GM18867 (cell line): ENCODE results near the gene ASCC3.

Source experiments
- ATAC-seq: cut with Tn5 transposase; IDR thresholded peaks from one replicate; pipeline ENCODE4 v1.9.1; 2021; ENCODE audit warnings: mild to moderate bottlenecking, moderate library complexity; ENCODE audit not compliant: unreplicated experiment

The ASCC3 gene, protein sequence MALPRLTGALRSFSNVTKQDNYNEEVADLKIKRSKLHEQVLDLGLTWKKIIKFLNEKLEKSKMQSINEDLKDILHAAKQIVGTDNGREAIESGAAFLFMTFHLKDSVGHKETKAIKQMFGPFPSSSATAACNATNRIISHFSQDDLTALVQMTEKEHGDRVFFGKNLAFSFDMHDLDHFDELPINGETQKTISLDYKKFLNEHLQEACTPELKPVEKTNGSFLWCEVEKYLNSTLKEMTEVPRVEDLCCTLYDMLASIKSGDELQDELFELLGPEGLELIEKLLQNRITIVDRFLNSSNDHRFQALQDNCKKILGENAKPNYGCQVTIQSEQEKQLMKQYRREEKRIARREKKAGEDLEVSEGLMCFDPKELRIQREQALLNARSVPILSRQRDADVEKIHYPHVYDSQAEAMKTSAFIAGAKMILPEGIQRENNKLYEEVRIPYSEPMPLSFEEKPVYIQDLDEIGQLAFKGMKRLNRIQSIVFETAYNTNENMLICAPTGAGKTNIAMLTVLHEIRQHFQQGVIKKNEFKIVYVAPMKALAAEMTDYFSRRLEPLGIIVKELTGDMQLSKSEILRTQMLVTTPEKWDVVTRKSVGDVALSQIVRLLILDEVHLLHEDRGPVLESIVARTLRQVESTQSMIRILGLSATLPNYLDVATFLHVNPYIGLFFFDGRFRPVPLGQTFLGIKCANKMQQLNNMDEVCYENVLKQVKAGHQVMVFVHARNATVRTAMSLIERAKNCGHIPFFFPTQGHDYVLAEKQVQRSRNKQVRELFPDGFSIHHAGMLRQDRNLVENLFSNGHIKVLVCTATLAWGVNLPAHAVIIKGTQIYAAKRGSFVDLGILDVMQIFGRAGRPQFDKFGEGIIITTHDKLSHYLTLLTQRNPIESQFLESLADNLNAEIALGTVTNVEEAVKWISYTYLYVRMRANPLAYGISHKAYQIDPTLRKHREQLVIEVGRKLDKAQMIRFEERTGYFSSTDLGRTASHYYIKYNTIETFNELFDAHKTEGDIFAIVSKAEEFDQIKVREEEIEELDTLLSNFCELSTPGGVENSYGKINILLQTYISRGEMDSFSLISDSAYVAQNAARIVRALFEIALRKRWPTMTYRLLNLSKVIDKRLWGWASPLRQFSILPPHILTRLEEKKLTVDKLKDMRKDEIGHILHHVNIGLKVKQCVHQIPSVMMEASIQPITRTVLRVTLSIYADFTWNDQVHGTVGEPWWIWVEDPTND (N-terminal part only)

DNA sequence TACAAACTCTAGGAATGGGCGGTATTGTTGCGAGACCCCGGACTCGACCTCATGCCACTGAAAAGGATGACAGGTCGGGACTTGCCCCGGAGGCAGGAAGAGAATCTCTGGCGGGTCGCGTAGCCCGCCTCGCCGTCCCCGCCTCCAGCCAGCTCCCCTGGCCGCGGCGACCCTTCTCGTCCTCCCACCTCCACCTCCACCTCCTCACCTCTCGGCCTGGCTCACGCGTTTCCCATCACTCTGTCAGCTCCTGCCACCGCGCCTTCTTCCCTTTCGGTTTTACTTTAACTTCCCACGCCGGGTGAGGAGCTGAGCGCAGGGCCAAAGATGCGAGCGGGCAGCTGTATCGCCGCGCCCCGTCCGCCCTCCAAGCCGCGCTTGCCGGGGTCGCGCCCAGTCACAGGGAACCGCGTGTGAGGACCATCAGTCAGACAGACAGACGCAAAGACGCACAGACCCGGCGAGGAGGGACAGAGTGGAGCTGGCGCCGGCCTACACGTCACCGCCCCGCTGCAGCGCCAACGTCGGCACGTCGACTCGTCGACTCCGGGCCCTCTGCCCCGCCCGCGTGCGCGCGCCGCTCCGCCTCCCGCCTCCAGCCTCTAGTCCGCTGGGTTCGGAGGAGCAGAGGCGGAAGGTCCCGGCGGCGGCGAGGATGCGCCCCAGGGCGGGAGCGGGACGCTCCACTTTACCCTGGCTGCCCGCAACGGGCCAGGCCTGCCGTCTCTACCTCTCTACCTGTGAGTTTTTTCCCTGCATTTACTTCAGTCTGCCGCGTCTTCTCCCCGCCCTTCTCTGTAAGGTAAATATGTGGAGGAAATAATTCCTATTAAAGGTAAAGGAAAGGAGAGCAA, at the start of gene ASCC3:
TSS of gene ASCC3 (minus strand) at position 477 of the 854 bp plus-strand sequence. CDS start 13,332 bp downstream, outside the sequence.
- peak; percentile 97 for ATAC-seq

DNA sequence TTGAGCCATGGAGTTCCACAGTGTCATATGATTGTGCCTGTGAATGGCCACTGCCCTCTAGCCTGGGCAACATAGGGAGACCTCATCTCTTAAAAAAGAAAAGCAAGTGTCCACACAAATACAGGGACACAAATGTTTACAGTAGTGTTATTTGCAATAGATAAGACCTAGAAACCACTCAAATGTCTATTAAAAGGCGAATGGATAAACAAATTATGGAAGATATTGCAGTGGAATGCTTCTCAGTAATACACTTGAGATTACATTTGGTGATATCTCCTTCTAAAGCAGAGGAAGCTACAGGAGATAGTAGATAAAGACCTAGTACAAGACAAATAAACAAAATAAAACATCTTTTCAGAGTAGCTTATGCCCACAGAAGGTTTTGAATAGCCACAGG, 44.6 kb upstream of the ASCC3 start:
- no peak for ATAC-seq

DNA sequence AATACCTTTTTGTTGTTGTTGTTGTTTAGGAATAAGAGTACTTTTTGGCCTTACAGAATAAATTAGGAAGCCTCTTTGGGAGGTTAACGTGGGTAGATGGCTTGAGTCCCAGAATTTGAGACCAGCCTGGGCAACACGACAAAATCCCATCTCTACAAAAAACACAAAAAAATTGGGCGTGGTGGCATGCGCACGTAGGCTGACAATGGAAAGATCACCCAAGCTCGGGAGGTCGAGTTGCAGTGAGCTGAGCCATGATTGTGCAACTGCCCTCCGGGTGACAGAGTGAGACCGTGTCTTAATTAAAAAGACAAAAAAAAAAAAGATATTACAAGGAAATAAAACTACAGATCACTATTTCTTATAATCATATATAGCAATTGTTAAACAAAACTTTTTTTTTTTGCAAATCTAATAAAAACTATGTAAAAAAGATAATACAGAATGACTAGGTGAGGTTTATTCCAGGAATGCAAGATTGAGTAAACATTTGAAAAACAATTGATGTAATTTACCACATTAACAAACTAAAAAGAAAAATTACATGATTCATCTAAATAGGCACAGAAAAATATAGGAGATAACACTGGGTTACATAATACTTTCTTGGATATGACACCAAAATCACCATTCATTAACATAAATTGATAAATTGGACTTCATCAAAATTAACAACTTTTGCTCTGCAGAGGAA, 43.6 kb upstream of the ASCC3 start:
- ATAC-seq, result no peak

DNA sequence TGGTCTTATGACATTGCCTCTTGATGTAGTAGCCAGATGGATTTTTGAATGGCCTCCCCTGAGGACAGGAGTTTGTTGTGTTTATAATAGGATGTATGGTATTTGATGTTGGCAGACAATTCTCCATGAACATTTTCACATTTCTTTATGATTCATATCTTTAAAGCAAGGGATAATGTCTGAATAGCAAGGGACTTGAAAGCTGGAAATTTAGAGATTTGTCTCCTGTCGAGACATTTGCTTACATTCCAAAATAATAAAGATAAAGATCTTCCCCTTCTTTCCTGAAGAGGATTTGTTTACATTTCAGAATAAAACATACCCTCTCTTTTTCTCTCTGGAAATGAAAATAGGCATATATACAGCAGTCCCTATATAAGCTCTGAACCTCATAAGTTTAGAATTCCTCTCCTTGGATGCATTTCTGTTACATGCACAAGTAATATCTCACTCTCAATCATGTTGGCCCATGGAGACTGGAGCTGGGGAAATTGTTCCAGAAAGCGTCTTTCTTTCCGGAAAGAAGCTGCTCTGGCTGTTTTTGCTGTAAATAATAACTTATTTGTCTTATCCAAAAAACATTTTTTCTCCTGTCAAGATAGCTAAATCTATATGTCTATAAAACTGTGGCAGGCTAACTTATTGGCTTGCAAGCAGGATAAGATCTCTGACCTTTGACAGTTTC, 42.5 kb upstream of the ASCC3 start:
- no peak for ATAC-seq

DNA sequence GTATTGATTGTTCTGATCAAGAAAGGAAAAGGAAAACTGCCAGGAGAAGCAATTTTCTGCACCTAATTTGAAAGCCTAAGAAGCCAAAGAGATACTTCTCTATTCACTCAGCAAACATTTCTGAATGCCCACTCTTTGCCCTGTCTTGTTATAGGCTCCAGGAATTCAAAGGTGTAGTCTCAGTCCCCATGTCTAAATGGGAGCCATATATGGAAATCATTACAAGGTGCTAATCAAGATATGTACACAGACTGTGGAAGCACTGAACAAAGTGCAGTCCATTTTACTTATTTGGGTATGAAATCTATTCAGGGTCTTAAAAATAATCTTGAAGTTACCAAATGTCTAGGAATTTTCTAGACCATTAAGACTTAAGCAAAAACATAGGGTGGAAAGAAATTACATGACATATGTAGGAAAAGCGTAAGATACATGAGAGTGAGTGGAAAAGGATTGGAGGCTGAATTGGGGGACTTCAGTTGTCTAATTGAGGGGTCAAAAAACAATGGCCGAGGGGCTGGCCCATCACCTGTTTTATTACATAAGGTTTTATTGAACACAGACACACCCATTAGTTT, 39.0 kb upstream of the ASCC3 start:
- ATAC-seq, result no peak

DNA sequence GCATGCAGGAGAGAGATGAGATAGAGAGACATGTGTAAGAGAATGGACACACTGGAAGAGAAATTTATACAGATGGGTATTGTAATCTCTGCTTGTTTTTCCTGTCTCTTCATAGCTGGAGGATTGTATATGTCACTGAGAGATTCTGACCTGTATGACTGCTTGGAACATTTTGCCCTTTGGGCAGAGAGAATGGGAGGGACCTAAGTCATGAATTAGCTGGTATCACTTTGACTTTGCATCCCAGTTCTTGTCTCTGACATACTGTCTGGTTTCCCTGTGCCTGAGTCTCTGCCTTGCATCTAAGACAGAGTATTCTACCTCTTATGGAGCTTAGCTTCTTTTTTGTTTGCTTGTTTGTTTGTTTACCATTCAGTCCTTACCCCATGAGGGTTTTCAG, 37.0 kb upstream of the ASCC3 start:
- no peak for ATAC-seq

DNA sequence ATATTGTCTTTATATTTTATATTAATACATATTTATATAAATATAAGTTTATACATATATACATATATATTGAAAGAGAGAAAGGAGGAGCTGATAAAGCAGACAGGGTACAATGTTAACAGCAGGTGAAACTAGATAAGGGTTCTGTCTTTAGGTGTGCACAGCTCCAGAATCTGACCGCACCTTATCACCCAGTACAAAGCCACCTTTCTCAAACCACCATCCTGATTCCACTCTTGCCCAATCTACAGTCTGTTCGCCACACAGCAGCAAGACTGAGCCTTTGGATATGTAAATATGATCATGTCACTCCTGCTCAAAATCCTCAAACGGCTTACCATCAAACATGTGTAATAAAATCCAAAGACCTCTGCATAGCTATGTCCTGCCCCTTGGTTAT, 34.7 kb upstream of the ASCC3 start:
- no peak for ATAC-seq

DNA sequence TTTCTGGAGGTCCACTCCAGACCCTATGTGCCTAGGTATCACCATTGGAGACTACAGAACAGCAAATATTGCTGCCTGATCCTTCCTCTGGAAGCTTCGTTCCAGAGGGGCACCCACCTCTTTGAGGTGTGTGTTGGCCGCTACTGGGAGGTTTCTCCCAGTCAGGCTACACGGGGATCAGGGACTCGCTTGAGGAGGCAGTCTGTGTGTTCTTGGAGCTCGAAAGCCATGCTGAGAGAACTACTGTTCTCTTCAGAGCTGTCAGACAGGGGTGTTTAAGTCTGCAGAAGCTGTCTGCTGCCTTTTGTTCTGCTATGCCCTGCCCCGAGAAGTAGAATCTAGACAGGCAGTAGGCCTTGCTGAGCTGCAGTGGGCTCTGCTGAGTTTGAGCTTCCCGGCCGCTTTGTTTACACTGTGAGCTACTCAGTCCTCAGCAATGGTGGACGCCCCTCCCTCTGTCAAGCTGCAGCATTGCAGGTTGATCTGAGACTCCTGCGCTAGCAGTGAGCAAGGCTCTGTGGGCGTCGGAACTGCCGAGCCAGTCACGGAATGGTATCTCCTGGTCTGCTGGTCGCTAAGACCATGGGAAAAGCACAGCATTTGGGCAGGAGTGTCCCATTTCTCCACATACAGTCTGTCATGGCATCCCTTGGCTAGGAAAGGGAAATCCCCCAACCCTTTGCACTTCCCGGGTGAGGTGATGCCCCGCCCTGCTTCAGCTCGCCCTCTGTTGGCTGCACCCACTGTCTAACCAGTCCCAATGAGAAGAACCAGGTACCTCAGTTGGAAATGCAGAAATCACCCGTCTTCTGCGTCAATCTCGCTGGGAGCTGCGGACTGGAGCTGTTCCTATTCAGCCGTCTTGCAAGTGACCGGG, 32.5 kb upstream of the ASCC3 start:
- ATAC-seq, result no peak

DNA sequence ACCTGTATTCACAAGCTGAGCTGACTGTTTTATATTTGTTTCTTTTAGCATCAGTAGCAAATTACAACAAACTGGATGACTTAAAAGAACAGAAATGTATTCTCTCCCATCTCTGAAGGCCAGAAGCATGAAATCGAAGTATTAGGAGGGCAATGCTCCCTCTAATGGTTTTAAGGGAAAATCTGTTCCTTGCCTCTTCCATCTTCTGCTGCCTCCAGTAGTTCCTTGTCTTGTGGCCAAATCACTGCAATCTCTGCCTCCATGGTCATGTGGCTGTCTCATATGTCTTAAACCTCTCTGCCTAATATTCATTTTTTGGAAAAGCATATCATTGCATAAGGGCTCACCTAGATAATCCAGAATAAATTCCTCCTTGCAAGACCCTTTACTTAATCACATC, 25.2 kb upstream of the ASCC3 start:
- no peak for ATAC-seq

DNA sequence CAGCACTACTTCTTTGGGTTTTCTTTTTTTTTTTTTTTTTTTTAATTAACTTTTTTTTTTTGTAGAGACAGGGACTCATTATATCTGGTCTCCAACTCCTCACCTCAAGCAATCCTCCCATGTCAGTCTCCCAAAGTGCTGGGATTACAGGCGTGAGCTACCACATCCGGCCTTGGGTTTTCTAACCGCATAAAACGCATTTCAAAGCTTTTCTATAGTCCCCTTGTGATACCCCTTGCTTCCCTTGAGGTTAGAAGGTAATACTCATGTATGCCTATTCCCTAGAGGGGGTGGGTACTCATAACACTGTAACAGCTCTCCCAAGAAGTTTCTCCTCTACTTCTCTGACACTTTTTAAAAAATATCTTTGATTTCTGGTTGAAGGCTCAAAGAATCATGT, 23.9 kb upstream of the ASCC3 start:
- ATAC-seq, result no peak

DNA sequence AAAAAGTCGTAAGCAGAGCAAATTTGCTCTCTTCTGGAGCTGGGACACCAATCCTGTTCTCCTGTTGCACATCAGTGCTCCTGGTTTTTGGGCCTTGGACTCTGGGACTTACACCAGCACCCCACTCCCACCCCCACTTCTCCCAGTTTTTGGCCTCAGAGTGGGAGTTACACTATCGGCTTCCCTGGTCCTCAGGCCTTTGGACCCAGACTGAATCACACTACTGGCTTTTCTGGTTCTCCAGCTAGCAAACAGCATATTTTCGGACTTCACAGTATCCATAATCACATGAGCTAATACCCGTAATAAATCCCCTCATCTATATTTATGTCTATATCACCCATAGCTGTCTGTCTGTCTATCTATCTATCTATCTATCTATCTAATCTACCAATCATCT, 23.2 kb upstream of the ASCC3 start:
- ATAC-seq, result no peak

DNA sequence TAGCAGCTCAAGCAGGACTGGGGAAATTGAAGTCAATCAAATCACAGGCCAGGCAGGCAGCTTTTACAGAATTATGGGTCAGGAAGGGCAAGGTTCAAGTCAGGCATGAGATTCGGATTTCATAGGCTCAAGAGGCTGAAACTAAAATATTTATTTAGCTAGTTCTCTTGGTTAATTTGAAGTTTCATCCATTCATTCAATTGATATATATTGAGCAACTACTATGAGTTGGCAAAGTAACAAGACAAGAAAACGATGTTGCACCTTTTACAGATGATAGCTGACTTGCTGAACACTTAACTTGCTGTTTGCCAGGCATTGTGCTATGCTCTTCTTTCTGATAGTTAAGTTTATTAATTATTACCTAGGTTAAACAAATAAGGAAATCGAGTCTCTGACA, 20.5 kb upstream of the ASCC3 start:
- no peak for ATAC-seq

DNA sequence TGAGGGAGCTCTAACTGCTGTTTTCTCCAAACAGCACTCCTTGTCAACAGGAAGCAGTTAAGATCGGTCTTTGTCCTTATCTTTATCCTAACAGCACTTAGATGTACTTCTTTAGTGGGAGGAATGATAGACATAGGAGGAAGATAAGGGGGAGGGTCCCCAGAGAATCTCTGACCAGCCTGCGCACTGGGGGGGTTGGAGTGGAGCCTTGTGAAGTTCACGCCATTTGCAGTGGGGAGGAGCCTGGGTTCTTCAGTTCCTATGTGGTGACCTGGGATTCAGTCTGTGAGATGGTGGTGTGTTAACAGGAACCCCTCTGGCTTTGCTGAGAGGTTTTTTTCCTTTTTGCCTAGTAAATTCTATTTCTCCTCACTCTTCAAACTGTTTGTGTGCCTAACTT, 18.1 kb upstream of the ASCC3 start:
- no peak for ATAC-seq

DNA sequence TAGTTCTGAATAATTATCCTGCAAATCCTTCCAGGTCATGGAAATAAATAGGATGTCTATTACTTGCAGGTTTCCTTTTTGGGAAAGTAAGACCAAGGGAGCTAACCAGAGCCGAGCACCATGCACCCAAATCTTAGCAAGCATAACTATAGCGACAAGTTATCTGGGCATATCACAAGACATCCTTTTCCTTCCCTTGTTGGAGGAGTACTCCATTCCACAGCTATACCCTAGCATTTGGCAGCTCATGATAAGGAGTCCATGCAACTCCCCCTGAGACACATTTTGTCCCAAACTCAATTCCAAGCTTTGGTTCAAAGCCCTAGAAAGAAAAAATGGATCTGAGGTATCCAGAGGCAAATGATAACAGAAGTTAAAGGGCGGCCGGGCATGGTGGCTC, 16.5 kb upstream of the ASCC3 start:
- ATAC-seq, result no peak

DNA sequence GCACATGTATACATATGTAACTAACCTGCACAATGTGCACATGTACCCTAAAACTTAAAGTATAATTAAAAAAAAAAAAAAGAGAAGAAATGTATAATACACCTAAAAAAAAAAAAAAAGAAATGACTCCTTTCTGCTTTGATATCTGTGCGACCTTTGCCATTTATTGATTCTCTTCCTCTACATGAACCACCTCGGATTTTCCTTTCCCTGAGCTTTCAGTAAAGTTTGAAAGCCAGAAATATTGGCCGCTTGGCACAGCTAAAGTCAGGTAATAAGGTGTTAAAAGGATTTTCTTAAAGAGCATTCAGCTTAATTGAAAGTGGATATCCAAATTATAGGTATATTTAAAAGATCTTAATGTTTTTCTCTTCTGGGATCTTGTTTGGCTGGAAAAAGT, 12.6 kb upstream of the ASCC3 start:
- ATAC-seq, result no peak

DNA sequence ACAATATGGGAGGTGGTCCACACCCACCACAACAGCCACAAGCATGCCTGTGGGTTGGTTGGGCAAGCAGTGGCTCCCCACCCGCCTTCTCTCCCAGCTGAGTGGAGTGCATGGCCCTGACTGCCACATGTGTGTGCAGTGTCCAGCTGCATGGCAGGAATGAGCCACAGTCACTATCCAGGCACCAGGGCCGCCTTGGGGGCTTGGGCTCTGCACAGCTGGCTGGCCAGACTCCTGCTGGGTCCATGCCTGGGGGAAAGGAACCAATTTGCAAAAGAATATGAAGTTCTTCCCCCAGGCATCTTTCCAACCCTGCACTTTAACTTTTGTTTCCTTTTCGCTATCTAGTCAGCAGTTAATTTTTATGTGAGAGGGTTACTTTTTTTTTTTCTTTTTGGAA, 11.6 kb upstream of the ASCC3 start:
- ATAC-seq, result no peak

DNA sequence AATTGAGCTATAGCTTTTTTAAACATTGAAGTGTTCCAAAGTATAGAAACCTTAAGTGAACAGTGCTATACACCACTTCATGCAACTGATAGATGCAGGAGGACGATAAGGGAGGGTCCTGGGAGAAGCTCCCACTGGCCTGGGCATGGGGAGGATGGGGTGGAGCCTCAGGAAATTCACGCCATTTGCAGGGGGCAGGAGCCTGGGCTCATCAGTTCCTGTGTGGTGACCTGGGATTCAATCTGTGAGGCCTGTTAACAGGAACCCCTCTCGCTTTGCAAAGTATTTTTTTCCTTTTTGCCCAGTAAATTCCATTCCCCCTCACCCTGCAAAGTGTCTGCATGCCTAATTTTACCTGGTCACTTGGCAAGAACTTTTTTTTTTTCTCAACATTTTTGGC, 11.0 kb upstream of the ASCC3 start:
- no peak for ATAC-seq

DNA sequence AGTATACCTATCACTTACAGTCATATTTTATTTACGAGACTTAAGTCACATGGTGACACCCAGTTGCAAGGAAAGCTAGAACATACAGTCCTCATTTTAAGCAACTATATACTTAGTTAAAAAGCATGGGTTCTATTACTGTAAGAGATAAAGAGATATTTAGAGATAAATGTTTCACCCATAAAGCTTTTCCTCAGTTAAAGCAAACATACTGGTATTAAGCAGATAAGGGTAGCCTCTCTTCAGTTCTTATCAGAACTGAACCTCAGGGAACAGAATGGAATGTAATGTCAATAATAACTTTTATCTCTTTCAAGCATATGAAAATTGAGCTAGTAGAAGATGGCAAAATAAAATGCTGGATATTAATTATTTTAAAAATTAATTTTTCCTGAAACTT, 9.9 kb upstream of the ASCC3 start:
- no peak for ATAC-seq
